22Rv1 (cell line): ENCODE results near the gene CIRBP.

Experiments
- ZFX ChIP-seq: fragments of 450-650 bp; IDR thresholded peaks from 2 replicates; pipeline ENCODE4 v1.6.1; 2017; ENCODE audit warnings: antibody characterized with exemption, borderline replicate concordance
- TF ChIP-seq, protein P1 (sequence below): fragments of 450-650 bp; IDR thresholded peaks from 2 replicates; pipeline ENCODE4 v1.5.1; 2017; ENCODE audit warnings: mild to moderate bottlenecking

DNA sequence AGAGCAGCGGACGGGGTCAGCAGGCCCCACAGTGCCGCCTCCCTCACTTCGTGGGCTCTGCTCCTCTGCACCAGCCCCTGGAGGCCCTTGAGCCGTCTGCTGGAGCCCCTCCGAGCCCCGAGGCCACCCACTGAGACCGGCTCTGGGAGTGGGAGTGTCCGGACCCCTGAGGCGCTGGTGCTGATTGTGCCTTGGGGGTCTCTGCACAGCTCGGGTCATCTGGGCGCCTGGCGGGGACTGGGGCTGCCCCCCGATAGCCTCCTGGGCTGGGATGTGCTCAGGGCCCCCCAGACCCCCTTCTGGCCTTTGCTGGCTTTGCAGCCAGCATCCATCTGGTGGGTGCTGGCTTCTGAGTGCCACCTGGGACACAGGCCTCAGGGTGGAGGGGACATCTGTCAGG lies 46.7 kb upstream of the CIRBP start:
- TF ChIP-seq, protein P1, sequence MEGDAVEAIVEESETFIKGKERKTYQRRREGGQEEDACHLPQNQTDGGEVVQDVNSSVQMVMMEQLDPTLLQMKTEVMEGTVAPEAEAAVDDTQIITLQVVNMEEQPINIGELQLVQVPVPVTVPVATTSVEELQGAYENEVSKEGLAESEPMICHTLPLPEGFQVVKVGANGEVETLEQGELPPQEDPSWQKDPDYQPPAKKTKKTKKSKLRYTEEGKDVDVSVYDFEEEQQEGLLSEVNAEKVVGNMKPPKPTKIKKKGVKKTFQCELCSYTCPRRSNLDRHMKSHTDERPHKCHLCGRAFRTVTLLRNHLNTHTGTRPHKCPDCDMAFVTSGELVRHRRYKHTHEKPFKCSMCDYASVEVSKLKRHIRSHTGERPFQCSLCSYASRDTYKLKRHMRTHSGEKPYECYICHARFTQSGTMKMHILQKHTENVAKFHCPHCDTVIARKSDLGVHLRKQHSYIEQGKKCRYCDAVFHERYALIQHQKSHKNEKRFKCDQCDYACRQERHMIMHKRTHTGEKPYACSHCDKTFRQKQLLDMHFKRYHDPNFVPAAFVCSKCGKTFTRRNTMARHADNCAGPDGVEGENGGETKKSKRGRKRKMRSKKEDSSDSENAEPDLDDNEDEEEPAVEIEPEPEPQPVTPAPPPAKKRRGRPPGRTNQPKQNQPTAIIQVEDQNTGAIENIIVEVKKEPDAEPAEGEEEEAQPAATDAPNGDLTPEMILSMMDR = no peak
- no peak for TF ChIP-seq ZFX
